GM11168 (cell line): ENCODE results near the gene KCNJ6.
"Not testable (repeated sequence)": the region's sequence is repeated elsewhere in the genome, so short reads cannot be mapped to it uniquely, and the experiment has no call there.

Experiments
- in situ Hi-C: fragments of 300-500 bp; cut with MboI; formaldehyde crosslinking; loops from one replicate; pipeline ENCODE4 v1.12.0; 2022; ENCODE audit warnings: low sequenced_read_pairs; ENCODE audit not compliant: unreplicated experiment

KCNJ6 gene

DNA sequence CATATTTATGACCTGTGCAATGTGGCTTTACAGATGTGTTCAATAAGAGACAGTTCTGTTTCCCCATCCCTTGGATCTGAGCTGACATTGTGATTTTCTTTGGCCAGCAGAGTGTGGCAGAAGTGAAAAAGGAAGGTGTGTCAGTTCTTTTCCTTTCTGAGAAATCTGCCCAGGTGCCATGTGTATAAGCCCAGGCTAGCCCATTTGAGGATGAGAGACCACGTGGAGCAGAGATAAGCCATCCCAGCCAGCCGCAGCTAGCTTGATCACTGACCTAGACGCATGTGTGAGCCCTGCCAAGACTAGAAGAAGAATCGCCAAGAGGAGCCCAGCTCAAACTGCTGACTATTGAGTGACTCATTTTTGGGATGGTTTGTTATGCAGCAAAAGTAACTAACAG is 127.8 kb downstream of the KCNJ6 start:
- in situ Hi-C loops = no loop called here

DNA sequence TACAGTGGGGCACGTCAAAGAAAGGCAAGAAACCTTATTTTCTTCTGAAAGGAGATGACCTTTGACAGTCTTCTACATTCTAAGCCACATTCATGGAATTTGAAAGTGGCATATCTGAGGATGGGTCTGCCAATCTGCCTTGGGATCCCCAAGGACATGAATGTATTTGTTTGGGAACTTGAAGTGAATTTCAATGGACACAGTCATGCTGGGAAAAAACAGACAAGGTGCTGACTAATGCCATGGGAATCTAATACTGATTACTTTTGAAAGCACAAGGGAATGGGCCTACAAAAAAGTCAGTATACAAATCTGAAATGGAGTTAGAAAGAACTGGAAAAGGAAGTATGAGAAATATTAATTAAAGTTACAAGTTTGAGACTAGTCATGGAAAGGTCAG is 128.8 kb downstream of the KCNJ6 start:
- in situ Hi-C loops = no loop called here

DNA sequence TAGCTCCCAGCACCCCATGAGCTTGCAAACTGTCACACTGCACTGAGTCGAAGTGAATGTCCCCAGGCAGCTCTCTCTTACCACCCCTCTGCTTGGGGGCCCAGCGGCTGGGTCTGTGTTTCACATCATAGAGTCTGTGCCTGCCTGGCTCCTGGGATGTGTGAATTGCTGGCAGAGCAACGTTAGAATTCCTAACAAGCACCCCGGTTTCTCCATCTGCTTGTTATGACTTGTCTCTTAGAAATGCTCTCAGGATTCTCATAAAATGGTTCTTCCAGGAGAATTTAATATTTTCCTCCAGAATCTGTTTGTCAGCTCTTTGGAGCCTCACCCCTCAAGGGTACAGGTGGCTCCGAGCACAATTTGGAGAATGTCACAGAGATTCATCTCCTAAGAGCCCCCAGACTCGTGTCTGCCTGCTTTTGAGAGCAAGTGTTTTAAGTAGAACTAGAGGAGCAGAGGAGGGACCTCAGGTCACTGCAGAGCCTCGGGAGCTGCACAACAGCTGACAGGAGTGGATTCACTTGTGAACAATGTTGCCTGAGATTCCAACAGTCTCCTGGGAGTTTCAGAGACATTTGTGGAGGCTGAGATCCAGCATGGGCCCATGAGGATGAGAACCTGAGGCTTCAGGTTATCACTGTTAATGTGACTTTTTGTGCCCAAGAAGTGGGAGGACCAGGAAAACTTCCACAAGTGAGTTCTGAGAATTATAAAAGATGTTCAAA is 131.5 kb downstream of the KCNJ6 start:
- in situ Hi-C loops = no loop called here

DNA sequence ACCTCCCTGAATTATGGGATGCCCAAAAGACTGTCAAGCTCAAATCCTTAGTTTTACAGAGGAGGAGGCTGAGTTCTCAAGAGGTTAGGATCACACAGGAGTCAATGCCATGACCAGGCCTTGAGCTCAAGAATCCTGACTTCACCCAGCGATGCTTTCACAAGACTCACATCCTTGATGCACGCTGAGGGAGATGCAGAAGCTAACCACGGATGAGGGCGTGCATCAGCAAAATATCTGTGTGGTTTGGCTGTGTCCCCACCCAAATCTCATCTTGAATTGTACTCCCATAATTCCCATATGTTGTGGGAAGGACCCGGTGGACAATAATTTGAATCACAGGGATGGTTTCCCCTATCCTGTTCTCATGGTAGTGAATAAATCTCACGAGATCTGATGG is 133.2 kb downstream of the KCNJ6 start:
- in situ Hi-C loops = no loop called here

DNA sequence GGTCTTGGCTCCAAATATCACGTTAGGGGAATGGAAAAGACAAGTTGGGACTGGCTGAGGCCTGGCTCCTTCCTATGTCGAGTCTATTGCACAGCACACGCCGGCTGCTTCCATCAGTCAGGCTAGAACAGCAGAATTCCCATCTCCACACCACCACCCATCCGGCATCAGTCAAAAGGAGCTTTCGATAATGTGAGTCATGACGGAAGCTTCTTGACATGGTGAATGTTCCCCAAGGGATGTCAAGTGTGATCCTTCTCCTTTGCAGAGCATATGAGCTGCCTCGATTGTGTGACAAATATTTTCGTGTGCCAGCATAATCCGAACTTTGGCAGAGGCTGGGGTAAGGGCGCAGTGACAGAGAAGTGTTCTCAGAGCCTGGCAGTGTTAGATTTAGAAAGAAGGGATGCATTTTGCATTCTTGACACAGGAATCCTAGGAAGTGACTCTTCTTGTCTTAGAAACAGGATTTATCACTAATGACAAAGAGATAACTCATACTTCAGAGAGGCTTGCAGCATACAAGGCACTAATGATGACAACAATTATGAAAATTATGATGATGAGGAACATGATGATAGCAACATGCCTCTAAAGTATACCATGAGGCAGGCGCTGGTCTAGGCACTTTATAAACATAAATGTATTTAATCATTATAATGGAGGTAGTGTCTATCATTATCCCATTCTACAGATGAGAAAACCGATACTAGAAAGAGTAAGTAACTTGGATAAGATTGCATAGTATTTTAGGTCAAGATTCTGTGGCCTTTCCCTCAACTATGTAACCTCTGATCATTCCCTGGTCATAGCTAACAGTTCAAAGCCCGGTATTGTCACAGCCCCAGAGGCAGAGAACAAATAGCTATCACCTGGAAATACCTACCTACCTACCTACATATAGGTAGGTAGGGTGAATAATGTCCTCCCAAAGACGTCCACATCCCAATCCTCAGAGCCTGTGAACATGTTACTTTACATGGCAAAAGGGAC is 135.0 kb downstream of the KCNJ6 start:
- in situ Hi-C loops = no loop called here

DNA sequence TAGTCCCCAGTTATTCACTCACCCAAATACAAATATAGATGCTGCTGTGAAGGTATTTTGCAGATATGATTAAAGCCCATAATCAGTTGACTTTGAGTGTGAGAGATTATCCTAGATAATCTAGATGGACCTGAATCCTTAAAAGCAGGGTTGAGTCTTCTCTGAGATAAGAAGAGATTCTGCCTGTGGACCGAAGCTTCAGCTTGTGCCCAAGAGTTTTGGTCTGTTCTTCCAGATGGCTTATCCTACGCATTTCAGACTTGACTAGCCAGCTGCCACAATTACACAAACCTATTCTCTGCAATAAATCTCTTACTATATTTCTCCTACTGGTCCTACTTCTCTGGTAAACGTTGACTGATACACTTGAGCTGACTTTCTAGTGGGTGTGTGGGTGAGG is 145.1 kb downstream of the KCNJ6 start:
- in situ Hi-C loops = no loop called here

- in situ Hi-C loops = no loop called here
These were observed 145.8 kb downstream of the KCNJ6 start for GRCh38 chr21:37770461-37770860.

DNA sequence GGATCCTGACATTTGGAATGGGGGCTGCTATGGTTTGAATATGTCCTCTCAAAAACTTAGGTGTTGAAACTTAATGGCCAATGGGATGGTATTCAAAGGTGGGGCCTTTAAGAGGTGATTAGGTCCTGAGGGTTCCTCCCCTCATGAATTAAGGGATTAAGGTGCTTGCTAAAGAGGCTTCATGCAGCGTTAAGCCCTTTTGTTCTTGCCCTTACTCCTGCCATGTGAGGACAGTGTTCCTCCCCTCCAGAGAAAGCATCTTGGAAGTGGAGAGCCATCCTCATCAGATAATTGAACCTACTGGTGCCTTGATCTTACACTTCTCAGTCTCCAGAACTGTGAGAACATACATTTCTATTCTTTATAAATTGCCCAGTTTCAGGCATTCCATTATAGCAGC is 146.6 kb downstream of the KCNJ6 start:
- in situ Hi-C loops = no loop called here

GRCh38 chr21:37767984-37768383 is 148.3 kb downstream of the KCNJ6 start:
- in situ Hi-C loops = no loop called here

DNA sequence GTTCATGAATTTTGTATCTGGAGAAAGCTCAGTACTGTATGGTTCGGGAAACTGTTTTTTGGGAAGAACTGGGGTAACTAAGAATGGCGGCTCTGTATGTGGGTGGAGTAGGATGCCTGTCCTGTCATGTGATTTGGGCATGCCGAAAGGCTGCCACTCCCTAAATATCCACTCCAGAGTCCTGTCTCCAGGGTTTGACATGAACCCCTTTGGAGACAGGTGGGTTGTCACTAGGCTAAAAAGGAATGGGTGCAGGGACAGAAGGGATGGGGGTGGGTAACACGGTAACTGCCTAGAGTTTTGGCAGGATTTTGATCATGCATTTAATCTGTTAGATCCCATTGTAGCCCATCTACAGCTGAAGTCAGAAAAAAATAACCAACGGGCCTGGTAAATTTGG is 150.1 kb downstream of the KCNJ6 start:
- in situ Hi-C loops = no loop called here

GRCh38 chr21:37765221-37765900 is 150.9 kb downstream of the KCNJ6 start:
- in situ Hi-C loops = no loop called here

DNA sequence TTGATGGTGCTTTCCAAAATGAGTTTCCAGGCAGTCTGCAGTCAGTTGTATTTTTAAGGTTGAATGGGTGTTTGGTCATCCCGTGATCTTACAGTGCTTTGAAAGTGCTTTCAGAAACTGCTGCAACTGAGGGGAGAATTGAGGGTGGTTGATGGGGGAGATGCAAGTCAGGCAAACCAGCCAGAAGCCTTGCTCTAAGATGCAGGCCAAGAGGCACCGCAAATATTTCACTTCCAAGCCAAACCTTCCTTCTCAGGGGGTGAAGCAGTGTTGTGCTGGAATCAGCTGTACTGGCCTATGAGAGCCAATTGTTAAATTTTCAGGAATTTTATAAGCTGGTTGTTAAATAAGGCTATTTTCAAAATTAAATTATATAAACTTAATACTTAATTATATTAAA is 151.6 kb downstream of the KCNJ6 start:
- in situ Hi-C loops = no loop called here

GRCh38 chr21:37763298-37763697 is 153.0 kb downstream of the KCNJ6 start:
- in situ Hi-C loops = no loop called here

DNA sequence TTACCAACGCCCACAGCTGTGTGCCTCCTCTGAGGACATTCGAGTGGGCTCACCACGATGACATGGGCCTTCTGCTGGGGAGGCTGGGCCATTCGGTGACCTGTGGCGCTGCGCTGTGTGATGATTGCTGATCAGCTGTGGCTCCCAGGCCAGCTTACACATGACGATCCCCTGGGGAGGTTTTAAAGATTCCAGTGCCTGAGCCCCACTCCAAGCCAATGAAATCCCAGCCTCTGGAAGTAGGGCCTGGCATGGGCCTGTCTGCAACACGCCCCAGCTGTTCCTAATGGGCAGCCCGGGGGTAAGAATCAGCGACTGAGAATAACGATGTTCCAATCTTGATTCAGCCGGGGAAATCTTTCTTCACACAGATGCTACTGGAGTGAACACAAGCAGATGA is 153.7 kb downstream of the KCNJ6 start:
- in situ Hi-C loops = no loop called here

DNA sequence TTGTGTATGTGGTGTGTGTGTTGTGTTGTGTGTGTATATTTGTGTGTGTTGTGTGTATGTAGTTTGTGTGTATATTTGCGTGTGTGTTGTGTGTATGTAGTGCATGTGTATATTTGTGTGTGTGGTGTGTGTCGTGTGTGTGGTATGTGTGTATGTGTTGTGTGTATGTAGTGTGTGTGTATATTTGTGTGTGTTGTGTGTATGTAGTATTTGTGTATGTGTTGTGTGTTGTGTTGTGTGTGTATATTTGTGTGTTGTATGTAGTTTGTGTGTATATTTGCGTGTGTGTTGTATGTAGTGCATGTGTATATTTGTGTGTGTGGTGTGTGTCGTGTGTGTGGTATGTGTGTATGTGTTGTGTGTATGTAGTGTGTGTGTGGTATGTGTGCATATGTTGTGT is 154.9 kb downstream of the KCNJ6 start:
- in situ Hi-C loops = not testable (repeated sequence)

DNA sequence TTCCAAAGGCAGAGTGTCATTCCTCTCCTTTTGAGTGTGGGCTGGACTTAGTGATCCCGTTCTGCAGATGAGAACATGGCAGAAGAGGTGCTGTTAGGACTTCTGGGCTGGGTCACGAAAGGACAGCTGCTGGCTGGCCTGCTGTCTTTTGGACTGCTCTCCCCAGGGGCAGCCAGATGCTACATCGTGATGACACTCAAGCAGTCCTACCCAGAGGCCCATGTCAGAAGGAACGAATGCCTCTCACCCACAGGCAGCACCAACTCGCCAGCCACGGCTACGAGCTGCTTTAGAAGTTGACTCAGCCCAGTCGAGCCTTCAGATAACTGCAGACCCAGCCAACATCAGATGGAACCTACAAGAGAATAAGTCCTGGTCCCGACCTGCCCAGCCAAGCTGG is 156.5 kb downstream of the KCNJ6 start:
- in situ Hi-C loops = no loop called here

- in situ Hi-C loops = no loop called here
These were observed 157.3 kb downstream of the KCNJ6 start for GRCh38 chr21:37758982-37759381.

- in situ Hi-C loops = no loop called here
These were observed 158.5 kb downstream of the KCNJ6 start for GRCh38 chr21:37757606-37758376.

- in situ Hi-C loops = no loop called here
These were observed 163.1 kb downstream of the KCNJ6 start for GRCh38 chr21:37753122-37753599.
